NCI-H1436 treated with DMSO at 0.1 percent for 48 hours (cell line): Measurements from ENCODE around the gene ZBTB7C.

Experiments
- DNase-seq: peaks from one replicate; lab custom pipeline; 2025; lab: John Stamatoyannopoulos, UW

Gene ZBTB7C

DNA sequence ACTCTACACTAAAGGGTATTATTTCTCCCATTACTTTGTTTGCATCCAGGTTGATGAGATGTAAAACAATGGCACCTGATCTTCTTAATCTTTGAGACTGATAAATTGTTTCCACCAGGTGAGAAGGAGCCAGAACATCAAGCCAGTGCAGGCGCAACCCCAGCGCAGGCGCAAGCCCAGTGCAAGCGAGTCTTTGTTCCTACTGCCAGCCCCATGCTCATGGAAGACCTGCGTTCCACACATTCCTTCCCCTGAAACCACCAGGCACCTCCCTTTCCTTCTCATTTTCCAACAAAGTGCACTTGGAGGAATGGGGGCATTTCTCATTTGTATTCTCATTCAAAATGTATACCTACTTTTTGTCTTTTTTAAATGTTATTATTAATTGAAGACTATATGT is 290.0 kb downstream of the ZBTB7C start:
- no peak for DNase-seq

DNA sequence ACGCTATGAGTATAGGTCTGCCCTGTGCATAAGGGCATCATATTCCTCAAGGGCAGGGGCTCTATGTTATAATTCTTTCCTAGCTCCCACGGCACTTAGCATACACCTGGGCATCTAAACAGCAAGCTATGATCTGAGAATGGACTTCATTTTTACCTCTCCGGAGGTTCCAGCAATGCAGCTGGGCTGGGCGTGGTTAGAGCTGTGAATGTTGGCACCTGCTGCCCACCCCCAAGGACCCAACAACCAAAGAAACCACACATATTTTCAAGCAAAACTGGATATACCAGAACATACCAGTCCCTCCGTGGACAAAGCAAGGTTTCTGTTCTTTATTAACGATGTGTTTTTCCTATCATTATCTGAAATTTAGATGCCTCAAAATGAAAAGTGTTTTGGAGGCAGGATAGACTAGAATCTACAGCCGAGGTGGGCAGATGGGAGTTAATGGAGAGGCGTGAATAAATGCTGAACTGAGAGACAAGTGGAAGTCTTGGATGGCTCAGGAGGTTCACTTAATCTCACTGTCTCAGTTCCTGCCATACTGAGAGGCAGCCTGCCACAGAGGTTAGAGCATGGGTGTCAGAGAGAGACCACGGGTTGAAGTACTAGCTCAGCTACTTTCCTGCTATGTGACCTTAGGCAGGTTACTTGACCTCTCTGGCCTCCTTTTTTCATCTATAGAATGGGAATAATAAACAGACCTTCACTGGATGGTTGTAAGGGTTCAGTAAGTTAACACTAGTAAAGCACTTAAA is 292.1 kb downstream of the ZBTB7C start:
- no peak for DNase-seq

DNA sequence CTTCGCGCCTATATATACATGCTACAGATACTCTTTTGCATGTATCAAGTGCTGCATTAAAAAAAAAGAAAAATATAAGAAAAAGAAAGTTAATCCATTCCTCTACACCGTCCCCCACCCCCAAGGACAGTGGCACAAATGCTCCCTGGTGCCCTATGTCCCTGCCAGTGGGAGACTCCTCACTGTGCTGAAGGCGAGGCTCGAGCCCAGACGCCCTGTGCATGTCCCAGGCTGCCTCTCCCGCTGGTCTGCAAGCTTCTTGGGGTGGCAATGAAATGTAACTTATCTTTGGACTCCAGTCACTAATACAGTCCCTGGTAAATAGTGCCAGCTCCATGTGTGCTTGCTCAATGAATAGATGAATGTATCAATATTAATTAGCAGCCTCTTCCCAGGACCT is 293.2 kb downstream of the ZBTB7C start:
- no peak for DNase-seq

DNA sequence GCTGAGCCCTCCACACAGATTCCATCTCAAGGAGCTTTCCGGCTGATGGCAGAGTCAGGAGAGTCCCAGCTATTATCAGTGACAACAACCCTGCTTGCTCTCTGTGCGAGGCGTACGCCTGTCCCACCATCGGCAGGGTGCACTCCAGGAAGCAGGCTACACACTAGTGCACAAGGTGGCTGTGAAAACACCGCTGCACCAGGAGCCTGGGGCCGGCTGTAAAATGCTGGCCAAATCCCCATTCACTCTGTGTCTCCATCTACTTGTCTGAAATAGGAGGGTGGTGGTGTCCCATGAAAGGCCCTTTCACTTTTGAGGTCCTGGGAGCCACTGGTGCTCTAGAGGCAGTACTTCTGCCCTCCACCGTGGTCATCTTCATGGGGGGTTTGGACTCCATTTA is 295.5 kb downstream of the ZBTB7C start:
- no peak for DNase-seq

DNA sequence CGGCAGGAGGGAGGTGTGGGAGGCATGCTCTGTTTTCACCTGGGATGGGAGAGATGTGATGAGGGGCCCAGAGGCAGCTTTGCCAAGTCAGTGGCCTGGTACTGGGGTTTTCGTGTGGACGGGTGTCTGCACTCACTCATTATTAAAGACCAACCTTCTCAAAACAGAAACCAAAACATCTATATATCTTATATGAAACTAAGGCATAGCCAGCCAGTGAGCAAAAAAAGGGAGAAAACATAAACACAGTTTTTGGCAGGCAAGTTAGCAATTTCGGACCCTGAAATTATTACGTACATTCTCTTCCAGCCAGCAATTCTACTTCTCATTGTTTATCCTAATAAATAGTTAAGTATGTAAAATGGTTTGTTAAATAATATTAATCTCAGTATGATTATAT is 297.6 kb downstream of the ZBTB7C start:
- DNase-seq, result no peak

DNA sequence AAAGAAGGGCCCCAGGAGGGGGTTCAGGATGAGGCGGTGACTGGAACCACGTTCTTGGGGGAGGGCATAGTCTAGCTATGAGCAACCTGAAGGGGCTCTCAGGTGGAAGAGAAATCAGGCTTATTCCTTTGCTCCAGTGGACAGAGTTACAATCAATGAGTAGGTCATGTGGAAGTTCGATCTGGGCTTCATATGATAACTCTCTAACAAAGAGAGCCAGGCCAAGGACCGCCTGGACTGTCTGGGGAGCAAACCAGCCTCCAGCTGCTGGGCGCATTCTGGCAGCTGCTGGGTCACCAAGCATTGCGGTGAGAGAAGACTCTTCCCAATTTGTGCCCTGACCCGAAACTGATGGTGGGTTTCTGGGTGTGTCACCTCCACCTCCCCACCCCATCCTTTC is 298.4 kb downstream of the ZBTB7C start:
- DNase-seq, result no peak

DNA sequence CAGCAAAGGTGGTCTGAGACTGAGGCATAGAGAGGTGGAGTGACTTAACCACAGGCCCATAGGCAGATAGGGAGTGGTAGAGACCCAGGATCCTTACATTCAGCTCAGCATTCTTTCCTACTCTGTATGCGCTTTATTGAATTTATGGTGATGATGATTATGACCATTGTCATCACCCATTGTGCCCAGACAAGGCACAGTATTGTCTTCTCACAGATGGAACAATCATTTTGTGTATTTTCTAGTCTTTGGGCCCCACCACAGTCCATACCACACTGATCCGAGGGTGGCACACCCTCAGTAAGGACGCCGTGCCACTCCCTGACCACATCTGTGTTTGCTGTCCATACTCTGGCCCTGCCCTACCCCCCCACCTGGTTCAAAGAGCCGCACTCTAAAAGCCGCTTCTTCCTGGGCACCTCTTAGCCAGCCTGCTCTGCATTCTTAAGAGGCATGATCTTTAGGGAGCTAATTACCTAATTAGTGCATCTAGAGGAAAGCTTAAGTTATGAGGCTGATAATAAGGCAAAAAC is 299.2 kb downstream of the ZBTB7C start:
- no peak for DNase-seq

DNA sequence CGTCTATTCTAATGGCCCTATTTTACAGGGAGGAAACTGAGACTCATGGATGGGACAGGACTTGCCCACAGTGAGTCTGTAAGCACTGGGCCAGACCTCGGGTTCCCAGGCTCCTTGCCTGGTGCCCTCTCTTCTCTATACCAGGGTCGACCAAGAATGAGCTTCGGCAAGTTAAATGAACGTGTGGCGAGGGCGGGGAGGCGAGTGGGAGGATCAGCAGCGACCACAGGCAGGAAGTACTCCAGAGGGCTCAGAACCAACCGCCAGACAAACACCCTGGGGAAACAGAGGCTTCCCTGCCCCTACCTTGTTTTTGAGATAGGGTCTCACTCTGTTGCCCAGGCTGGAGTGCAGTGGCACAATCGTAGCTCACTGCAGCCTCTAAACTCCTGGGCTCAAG is 301.0 kb downstream of the ZBTB7C start:
- no peak for DNase-seq

DNA sequence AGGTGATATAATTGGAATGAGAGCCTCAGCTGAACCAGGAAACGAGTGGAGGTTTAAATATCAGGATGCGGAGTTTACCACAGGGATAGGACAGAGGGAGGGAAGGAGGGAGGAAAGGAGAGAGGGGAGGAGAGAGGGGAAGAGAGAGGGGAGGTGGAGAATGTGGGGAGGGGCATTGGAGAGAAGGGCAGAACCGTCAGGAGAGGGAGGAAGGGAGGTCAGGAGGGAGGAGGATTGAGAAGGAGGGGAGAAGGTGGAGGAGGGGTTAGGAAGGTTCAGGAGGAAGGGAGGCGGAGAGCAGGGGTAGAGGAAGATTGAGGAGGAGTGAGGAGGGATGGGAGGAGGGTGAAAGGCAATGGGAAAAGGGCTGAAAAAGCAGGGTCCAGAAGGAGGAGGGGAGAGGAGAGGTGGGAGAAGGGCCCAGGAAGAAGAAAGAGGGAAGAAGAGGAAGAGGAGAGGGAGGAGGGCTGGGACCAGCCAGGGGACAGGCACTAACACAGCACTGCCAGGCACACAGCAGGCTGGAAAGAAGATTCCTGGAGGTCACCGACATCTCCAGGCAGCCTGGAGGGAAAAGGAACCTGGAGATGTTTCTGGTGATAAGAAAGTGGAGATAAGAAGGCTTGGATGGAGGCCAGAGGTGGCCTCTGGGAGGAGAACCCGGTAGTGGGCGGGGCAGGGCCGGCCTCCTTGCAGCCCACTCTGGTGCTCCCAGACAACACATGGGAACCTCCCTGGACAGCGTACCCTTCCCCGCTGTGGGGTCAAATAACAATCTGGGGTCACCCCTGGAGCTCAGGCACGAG is 302.0 kb downstream of the ZBTB7C start:
- DNase-seq, result no peak

DNA sequence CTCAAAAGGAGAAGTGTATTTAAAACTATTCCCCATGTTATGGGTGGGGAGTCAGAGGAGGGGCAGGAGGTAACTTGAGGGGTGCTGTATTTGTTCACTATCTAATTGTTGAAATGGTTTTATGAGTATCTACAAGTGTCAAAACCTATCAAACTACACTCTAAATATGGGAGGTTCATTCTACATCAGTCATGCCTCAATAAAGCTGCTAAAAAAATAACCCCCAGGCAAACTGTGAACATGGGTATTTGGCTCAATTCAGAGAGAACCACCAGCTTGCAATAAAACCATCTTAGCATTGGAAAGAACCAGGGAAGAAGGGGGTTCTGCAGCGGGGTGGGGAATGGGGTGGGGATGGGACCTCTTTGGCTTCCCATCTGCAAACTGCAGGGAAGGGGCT is 302.7 kb downstream of the ZBTB7C start:
- no peak for DNase-seq

DNA sequence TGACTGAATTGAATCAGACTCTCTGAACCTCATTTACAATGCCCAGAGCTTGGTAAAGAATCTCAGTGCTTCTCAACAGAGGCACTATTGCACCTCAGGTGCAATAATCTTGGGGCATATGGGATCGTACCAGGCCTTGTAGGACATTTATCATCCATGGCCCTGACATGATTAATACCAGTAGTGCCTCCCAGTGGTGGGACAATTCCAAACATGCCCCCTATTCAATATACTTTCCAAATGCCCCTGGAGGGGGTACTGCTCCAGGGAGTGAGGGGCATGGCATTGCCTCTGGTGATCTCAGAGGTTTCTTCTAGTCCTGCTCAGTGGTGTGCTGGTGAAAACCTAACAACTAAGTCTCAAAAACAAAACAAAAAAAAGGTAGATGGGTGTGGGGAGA is 303.9 kb downstream of the ZBTB7C start:
- no peak for DNase-seq

DNA sequence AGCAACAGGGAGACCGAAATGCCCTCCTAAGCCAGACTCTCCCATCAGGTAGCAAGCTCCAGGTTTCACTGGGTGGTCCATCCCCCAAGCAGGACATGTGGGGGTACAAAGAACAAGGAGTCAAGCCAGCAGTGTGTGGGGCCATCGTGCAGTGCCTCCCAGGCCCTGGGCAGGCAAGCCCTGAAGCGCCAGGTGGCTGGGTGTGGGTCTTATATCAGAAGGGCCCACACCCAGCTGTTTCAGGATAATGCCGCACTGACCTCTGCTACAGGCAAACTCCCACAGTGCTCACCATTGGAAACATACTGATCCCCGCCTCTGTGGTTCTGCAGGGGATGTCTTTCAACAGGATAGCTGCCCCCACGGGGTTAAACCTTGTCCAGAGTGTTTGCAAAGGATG is 304.5 kb downstream of the ZBTB7C start:
- DNase-seq, result no peak

DNA sequence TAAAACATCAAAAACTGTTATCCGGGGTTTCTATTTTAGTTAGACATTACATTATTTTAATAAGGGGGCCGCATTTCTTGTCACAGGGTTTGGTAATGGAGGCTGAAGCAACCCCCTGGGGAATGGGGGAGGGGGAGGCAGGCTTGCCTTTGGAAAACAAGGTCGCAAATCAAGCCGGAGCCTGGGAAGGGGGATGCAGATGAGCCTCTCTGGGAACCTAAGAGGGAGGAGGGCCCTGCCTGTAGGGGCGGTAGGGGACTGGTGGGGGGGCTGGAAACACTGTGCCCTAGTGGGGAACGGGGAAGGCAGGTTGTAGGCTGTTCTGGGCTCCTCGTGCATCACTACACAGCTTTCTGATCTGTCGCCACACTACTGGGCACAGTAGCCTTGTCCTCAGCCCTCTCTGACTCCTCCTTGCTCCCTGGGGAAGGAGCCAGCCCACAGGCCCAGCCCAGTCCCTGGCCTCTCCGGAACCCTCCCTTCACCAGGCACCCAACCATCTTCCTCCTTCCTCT is 308.5 kb downstream of the ZBTB7C start:
- DNase-seq, result no peak

DNA sequence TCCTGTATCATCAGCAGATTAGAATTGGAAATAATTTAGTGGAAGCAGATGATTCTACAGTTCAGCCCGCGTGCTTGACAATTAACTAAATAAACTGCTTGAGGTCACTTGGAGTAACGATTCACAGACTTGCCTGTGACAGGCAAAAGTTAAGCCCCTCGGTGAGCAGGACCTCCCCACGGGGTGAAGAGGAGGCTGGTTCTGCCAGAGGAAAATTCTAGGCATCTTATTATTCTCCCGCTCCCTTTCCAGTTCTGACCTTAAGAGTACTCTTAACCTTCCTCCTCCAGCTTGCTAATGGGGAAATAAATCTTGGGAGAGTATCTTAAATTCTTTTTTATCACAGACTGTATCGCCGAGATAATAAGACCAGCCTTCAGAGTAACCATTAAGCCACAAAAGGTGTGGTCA is 309.0 kb downstream of the ZBTB7C start:
- no peak for DNase-seq

DNA sequence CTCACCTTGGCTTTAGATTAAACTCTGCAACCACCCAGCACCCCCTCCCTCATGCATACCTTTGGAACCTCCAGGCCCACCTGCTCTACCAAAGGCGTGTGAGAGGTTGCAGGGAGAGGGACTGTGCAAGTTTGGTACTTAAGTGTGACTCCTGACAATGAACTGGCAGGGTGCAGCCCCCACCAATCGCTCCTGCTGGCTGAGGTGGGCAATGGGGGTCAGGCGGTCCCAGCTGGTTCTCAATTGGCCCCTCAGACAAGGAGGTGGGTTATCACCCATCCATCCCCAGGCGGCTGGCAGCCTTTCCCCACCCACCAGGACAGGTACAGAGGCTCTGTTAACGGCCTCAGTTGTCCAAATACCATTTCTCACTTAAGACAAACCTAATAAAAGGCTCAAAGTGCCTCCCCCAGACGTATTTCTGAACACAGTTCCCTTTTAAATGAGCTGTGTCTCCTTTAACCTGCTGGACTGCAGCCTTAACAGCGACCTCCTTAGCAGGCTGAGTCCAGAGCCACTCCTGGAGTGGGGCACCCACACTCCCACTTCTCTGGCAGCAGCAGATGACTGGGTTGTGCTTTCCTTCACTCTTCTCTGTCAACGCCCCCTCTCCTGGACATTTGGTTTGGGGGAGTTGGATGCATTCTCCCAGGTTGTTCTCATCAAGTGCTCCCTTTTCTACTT is 309.6 kb downstream of the ZBTB7C start:
- no peak for DNase-seq

DNA sequence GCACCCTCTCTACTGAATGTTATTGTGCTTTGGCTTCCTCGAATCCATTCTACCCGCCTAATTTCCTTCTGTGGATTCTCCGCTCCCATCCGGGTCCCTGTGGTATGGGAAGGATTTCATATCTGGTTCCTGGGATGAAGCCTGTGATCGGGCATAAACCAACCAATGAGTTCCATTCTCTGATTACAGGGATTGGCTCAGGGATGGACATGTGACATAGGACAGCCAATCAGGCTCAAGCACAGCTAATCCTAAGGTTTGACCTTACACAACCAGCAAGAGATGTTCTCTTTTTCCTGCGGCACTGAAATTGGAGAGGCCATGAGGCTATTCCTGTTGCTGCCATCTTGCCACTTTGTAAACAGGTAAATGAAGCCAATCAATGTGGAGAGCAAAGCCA is 310.6 kb downstream of the ZBTB7C start:
- DNase-seq, result no peak

DNA sequence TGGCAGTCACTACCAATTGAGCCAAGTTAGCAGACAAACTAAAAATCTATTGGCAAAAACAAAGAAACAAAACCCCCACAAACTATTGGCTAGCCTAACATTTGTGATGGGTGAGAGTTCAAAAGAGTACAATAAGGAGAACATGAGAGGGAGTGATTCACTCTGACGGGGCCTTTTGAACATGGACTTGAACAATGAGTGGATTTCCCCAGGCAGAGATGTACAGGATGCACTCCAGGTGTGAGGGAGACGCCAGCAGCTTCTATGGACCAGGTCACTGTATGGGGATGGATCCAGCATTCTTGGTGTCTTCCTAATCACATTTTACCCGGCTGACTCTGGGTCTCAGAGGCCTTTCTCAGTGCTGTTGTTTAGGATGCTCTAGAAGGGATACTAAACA is 311.2 kb downstream of the ZBTB7C start:
- no peak for DNase-seq

DNA sequence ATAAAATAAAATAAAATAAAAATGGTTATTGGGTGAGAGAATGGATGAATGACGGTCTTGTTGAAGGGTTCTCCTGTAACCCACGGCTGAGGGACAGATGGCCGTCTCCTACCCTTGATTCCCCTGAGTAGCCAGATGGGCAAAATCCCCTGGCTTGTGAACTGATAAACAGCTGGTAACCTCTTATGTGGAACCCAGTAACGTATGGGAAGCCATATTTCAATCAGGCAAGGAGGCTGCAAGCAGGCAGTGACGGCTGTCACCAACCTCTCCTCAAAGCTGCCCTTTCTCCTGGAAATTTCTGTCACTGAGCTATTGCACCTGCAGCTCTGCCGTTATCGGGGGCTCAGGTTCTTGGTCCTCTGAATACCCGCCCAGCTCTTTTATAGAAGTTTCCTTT is 313.5 kb downstream of the ZBTB7C start:
- DNase-seq, result no peak

DNA sequence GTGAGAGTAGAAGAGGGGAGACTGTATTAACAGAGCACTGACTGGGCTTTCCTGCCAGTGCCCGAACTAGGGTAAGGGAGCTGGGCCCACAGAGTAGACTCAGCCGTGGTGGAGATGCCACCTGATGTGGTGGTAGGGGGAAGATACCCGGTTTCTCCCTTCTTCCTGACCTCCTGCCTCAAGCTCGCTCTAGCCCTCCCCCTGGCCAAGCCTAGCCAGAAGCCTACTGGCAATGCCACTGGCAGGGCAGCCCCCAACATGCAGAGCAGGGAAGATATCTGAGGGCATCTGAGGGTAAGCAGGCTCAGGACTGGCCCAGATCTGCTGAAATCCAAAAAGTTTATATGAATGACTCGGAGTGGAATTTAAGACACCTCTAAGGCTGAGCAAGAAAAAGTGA is 316.1 kb downstream of the ZBTB7C start:
- no peak for DNase-seq

DNA sequence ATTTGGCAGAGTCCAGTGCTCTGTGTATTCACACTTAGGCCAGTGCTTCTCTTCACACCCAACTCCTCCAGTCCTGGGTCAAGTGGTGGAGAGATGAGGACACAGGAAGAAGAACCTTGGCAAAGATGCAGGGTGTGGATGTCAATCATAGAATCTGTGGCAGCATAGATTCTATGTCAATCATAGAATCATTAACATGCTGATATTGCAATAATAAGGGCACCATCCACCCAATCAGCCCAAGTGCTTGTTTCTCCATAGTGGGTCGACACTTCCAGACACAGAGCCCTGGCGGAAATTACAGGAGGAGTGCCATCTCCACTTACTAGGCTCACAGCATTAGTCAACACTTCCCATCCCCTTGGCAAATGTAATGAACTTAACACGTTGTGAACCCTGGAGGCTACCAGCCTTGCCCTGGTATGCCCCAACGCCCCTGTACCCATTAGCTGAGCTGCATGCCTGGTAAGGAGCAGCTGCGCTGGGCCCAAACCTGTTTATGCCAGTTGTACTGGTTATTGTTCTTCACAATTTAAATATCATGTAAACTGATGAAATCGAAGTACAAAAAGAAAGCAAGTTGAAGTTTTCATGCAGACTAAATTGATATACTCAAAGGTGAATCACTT is 317.2 kb downstream of the ZBTB7C start:
- DNase-seq, result no peak

DNA sequence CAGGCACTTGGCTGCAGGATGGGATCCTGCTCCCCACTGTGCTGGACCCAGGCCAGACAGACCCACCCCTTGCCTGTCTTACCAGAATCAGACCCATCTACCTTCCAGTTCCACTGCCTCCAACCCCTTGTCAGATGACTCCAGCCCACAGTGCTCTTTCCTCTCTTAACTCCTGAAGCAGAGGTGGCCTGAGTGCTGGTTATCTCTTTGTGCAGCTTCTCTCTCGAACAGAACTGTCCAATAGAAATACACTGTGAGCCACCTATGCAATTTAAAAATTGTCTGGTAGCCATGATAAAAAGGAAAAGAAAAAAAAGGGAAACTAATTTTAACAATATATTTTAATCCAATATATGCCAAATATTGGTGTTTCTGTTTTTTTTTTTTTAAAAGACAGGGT is 318.5 kb downstream of the ZBTB7C start:
- no peak for DNase-seq

DNA sequence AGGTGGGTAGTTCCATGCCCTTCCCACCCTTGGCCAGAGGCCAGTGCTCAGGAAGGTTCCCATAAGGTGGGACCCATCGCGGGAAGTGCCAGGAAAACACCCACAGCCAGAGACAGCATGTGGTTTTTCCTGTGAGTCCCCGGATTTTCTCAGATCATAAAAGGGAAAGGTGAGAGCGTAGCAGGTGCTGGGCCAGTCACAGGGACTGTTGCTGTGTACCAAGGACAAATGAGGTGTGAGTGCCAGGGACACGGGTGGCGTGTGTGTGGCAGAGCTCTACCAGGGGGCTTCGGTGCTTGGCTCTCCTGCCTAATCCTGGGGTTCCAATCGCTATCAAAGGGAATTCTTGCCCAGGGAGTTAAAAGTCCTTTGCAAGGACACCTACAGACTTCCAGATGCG is 319.2 kb downstream of the ZBTB7C start:
- no peak for DNase-seq
